HTR-8/SVneo (cell line): ENCODE measurements around the gene POLL.
"Not testable (repeated sequence)": the region's sequence is repeated elsewhere in the genome, so short reads cannot be mapped to it uniquely, and the experiment has no call there.

Experiments used
- DNase-seq: peaks from one replicate; pipeline ENCODE4 v3.0.0; 2011; ENCODE audit warnings: low spot score, mixed read lengths; ENCODE audit not compliant: insufficient read length
- FAIRE-seq: peaks from 2 replicates; lab custom pipeline; 2011; peaks lifted over from hg19 to GRCh38; lab: Jason Lieb, UNC

Gene POLL

GRCh38 chr10:101612086-101612485 is 24.0 kb upstream of the POLL start:
- FAIRE-seq = no peak
- DNase-seq = no peak

- DNase-seq (no peak), FAIRE-seq (peak; percentile 76)
Measured at GRCh38 chr10:101611096-101611905, 23.2 kb upstream of the POLL start.

- FAIRE-seq = peak; percentile 46
- DNase-seq = peak; percentile 35
Measured at GRCh38 chr10:101609481-101609880, 21.4 kb upstream of the POLL start.

DNA sequence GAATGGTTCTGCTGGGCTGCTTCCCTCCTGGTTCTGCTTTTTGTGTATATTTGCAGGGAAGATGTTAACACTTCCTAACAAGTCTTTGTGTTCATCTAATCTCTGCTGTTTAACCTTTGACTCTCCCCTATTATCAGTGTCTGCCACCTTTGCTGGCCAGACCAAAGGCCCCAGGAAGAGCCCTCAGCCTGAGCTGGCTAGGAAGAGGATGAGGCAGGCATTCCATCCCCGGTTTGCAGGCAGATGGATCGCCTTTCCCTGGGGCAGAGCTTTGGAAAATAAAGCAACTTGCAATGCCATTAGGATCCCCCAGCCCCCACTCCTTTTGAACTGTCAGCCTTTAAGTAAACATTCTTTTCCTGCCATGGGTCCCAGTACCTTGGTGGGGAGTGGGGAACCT is 19.1 kb upstream of the POLL start:
- DNase-seq = no peak
- FAIRE-seq = no peak

GRCh38 chr10:101602761-101603398 is 14.8 kb upstream of the POLL start:
- DNase-seq (peak; percentile 86), FAIRE-seq (peak; percentile 4)

GRCh38 chr10:101601541-101601940 is 13.5 kb upstream of the POLL start:
- no peak for DNase-seq
- FAIRE-seq = no peak

DNA sequence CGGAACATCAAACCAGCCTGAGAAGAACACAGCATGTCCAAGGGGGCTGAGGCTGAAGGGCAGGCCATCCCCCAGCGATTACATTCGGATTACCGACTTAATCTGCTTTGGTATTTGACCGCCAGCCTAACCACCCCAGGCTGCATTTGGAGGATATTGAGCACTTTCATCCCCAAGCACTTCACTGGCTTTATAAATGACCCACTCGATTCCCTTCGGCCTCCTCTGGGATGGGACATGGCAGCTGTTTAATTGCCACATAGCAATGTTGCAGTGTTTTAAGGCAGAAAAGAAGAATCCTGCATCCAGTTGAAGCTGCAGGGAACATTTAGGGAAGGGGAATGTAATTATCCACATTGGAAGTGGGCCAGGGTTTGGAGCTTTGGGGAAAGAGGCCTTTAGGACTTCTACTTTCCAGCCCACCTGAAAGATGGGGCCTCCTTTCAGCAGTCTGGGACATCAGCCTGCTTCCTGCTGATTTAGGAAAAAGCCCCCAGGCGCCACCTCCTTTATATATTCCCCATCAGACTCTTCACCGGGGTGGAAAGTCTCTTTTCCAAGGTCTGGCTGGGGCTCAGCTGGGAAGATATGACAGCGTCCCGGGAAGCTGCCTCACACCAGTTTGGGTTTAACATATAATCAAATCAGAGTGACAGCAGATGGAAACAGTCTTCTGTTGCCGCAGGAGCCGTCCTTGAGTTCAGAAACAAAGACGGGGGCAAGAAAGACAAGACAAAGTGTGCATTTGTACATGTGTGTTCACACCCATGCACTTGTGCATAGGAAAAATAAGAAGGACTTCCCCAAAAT is 9.2 kb upstream of the POLL start:
- DNase-seq (no peak), FAIRE-seq (no peak)

- DNase-seq = no peak
- FAIRE-seq = no peak
Measured at GRCh38 chr10:101595591-101596433, 7.8 kb upstream of the POLL start.

DNA sequence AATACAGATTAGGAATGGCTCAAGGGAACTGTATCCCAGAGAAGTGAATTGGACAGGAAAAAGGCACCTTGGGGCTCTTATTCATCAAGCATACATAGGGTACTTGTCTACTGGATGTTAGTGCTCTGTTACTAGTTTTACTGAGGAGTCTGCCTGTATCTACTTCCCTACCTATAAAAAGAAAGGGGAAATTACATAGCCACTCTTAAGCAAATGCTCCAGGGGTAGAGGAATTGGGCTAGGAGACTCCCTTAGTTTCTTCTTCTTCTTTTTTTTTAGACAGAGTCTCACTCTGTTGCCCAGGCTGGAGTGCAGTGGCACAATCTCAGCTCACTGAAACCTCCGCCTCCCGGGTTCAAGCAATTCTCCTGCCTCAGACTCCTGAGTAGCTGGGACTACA is 5.3 kb upstream of the POLL start:
- DNase-seq, FAIRE-seq: not testable (repeated sequence)

GRCh38 chr10:101588879-101589278 is 822 bp upstream of the POLL start:
- no peak for FAIRE-seq
- no peak for DNase-seq

DNA sequence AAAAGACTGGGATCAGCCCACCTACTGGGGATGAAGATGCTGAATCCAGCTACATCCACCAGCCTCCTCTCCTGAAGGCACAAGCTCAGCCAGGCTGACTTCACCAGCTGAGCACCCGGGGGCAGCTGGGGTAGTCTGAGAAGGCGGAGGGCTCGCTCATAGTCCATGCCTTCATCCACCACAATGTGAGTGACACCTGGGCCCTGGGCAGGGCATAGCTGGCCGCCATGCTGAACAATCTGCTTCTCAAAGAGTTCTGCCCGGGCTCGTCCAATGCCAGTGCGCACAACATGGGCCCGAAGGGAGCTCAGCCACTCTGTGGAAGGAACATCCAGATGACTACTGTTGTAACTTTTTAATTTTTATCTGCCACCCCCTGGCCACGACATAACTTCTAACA is 2.2 kb downstream of the POLL start:
- FAIRE-seq (no peak), DNase-seq (no peak)

DNA sequence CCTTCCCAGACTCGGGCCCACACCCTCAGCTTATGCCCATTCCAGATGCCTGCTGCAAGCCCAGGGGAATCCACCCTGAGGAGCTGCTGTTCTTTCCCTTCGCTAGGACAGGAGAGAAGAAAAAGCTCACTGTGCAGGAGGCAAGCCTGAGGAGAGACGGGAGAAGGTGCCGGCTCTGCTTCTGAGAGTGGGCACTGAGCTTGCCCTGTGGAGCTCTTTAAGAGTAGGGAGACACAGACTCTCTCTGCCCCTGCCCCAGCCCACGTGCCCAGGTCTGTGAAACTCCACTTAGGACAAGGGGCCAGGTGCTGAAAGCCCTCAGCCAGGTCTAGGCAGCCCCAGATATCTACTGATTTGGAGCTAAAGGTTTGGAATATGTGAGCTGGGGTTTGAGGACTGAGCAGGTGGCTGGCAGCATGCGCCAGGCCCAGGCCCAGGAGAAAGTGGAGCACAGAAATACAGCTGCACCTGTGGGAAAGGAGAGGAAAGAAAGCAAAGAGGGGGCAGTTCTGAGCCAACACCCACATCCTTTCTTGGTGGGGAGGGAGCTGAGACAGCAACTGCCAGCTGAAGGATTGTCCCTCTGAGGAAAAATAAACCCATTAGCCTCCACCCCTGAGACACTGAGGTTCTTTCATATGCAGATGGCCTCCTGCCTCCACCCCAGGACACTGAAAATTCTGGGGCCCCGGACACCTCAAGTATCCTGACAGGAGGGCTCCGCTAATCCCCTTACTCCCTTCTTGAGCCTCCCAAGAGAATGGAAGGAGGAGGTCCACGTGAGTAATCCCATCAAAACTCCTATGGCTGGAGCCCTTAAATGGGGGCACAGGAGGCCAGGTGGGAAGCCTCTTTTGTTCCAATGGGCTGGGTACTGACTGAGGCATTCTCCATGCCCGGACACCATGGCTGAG is 7.3 kb downstream of the POLL start:
- DNase-seq = no peak
- FAIRE-seq = no peak

GRCh38 chr10:101579516-101579870 is 8.6 kb downstream of the POLL start:
- no peak for DNase-seq
- no peak for FAIRE-seq

- DNase-seq (no peak), FAIRE-seq (peak; percentile 9)
Measured at GRCh38 chr10:101578803-101579515, 9.1 kb downstream of the POLL start.

DNA sequence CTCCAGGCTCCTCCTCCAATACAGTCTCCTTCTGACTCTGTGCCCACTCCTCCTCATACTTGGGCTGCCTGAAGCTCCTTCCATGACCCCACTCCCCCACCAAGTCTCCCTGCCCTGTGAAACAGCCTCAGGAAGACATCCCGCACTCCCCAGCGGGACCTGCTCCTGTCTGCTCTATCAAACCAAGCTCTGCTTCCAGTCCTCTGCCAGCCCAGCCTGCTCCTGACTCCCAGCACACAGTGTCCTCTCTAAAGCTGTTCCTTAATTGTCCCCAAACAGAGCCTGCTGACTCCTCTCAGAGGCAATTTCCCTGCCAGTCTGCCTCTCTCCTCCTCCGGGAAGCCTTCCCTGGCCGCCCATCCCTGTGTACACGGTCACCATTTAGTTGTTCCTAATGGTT is 9.9 kb downstream of the POLL start:
- DNase-seq (no peak), FAIRE-seq (no peak)

GRCh38 chr10:101577121-101577871 is 10.8 kb downstream of the POLL start:
- FAIRE-seq (no peak), DNase-seq (no peak)

DNA sequence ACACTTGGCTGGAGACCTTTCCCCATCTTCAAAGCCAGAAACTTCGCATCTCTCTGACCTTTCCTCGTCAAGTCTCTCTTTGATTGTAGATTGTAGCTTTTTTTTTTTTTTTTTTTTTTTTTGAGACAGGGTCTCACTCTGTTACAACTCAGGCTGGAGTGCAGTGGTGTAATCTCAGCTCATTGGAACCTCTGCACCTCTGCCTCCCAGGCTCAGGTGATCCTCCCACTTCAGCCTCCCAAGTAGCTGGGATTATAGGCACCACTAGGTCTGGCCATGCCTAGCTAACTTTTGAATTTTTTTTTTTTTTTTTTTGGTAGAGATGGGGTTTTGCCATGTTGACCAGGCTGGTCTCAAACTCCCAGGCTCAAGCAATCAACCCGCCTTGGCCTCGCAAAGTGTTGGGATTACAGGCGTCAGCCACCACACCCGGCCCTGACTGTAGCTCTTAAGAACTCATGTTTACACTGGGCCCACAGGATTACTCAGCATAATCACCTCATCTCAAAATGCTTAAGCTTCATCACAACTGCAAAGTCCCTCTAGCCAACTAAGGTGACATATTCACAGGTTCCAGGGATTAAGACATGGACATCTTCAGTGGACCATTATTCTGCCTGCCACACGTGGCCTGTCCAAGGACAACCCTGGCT is 11.7 kb downstream of the POLL start:
- no peak for FAIRE-seq

More for the DNA sequence above, 11.7 kb downstream of the POLL start:
- no peak for DNase-seq
